HL-60/S4 treated with retinoic acid at 250 ng/mL for 4 days and 3 days (cell line): Measurements from ENCODE around the gene FMN2.
"Not testable (repeated sequence)": the region's sequence is repeated elsewhere in the genome, so short reads cannot be mapped to it uniquely, and the experiment has no call there.

ENCODE experiments used
- in situ Hi-C: fragments of 300-500 bp; cut with MboI; formaldehyde crosslinking; loops from 2 replicates; pipeline ENCODE4 v1.7.0; 2022; ENCODE audit warnings: low sequenced_read_pairs

The FMN2 gene

GRCh38 chr1:240134596-240134995 lies 42.9 kb downstream of the FMN2 start:
- in situ Hi-C loops, result no loop called here

DNA sequence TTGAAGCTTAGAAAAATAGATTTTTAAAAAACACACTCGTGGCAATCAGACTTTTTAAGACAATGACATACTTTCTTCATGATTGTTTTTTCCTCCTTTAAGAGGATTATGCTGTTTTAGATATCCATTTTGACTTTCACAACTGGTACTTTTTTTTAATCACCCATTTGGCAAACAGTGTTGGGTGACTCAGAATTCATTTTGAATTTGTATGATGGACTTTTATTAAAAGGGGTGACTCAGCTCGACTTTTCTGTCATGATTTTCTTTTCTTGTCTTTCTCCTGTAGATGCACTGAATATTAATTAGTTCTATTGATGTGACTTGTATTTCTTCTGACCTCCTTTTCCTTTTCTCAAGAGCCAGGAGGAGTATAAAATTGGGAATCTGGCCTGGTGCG lies 44.7 kb downstream of the FMN2 start:
- in situ Hi-C loops, result no loop called here

- in situ Hi-C loops, result no loop called here
Measured at GRCh38 chr1:240138867-240139266, 47.2 kb downstream of the FMN2 start.

- in situ Hi-C loops, result no loop called here
Measured at GRCh38 chr1:240139511-240139910, 47.8 kb downstream of the FMN2 start.

- in situ Hi-C loops, result no loop called here
Measured at GRCh38 chr1:240145120-240145519, 53.4 kb downstream of the FMN2 start.

- in situ Hi-C loops, result no loop called here
Measured at GRCh38 chr1:240148333-240148732, 56.6 kb downstream of the FMN2 start.

DNA sequence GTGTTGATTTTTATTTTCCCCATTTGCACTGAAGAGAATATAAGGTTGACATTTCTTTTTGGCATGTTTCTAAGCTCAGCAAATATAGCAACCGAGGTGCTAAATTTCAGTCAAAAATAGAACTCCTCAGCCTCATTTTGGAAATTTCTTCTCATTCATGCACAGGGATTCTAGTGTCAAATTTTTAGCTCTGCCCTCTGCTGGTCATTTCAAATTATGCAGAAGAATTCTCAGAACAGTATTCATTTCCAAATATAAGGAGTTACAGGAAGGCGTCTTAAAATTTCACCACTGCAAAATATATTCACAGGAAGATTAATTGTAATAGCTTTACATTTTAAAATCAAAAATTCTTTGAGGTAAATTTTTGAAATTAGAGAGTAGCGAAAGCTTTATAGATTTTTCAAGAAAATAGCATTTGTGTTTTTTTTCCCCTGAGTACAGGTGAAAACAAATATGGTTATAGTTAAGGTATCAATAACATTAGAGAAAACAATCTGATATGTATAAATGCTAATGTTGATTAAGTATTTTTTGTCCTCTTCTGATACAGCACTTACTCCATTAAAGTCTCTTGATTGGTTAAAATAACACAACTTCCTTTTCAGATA lies 57.9 kb downstream of the FMN2 start:
- in situ Hi-C loops, result no loop called here

DNA sequence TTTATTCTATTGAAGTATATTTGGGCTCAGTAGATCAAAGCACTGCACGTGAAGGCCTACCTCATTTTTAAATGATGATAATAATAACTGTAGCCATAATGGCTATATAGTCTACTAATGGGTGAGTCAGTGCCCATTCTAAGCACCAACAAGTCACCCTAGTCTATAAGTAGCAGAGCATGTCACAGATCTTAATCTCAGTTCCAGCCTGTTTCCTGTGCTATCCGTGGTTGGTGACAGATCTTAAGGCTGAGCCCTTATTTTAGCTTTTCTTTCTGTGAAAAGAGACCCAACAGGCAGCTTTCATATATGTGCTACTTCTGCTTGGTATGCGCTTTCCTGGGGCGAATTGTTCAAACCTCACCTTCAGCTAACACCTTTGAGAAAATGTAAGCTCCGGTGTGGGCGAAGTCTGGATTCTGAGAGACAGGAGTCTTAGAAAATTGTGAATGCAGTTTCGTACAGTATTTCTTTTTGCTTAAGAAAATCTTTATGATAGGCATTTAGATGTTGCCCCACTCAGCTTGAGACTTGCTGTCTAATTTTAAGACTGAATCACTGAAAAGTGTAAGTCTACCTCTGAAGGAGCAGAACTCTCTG lies 59.6 kb downstream of the FMN2 start:
- in situ Hi-C loops, result no loop called here

GRCh38 chr1:240152611-240153297 lies 61.1 kb downstream of the FMN2 start:
- in situ Hi-C loops, result no loop called here

DNA sequence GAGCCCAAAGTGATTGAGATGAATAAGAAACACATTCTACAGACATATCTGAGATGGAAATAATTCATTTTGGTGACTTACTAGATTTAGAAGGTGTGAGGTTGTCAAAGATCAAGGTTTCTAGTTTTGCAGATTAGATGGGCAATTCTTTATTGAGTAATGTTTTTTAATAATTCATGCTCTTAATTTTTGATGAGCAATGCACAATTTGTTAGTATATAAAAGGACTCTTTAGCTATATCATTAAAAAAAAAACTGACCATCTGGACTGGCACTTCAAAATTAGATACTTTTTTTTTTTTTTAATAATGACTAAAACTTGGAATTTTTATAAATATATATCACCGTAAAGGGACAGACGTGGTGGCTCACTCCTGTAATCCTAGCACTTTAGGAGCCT lies 63.9 kb downstream of the FMN2 start:
- in situ Hi-C loops, result no loop called here

DNA sequence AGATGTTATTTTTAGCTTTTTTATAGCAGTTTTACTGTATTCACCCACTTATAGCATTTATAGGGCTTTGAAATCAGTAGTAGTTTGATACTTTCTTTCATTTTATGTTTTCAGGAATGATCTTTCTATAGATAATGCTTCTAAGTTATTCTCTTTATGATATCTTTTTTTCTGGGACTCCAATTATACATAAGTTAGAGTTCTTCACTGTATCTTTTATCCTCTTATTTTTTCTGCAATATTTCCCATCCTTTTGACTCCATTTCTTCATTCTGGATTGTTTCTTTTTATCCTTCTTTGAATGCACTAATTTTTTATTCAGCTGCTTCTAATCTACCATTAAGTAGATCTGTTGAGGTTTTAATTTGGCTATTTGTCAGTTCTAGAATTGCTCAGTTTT lies 73.1 kb downstream of the FMN2 start:
- in situ Hi-C loops, result no loop called here

DNA sequence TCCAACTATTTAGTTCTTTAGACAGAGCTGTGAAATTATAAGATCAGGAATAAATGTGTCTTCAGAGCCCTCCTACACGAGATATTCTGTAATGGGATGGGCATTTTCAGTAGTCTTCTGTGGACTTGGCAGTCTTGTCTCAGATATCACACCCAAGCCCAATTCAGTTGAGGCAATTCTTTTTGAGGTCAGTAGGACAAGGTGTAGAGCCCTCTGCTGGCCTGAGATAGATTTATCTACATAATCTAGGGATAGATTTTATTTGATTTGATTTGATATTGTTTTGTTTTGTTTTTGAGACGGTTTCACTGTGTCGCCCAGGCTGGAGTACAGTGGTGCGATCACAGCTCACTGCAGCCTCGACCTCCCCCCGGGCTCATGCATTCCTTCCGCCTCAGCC lies 77.5 kb downstream of the FMN2 start:
- in situ Hi-C loops, result no loop called here

DNA sequence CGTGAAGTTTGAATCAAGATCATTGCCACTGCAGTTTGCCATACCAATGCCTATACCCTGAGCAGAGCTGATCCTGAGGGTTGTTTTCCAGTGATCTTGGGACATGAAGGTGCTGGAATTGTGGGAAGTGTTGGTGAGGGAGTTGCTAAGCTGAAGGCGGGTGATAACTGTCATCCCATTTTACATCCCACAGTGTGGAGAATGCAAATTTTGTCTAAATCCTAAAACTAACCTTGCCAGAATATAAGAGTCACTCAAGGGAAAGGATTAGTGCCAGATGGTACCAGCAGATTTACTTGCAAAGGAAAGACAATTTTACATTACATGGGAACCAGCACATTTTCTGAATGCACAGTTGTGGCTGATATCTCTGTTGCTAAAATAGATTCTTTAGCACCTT lies 78.6 kb downstream of the FMN2 start:
- in situ Hi-C loops, result no loop called here

DNA sequence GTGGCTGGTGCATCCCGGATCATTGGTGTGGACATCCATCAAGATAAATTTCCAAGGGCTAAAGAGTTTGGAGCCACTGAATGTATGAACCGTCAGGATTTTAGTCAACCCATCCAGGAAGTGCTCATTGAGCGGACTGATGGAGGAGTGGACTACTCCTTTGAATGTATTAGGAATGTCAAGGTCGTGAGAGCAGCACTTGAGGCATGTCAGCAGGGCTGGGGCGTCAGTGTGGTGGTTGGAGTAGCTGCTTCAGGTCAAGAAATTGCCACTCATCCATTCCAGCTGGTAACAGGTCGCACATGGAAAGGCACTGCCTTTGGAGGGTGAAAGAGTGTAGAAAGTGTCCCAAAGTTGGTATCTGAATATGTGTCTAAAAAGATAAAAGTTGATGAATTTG lies 79.1 kb downstream of the FMN2 start:
- in situ Hi-C loops, result no loop called here

DNA sequence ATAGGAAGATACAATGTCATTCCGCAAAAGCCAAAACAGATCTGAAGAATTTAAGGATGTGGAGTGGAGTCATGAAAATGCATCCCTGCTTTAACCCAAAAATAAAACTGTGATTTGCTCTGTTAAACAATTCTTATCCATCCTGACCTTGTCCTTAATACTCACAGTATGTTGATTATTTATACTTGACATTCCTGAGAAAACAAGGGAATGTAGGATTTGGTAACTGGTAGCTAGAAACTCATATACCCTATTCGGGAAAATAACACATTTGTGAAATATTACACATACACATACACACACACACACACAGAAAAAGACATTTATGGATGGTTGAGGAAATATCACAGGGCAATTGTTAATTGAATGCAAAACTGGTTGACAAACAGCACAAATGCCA lies 80.2 kb downstream of the FMN2 start:
- in situ Hi-C loops, result no loop called here

GRCh38 chr1:240173836-240174235 lies 82.2 kb downstream of the FMN2 start:
- in situ Hi-C loops, result no loop called here

DNA sequence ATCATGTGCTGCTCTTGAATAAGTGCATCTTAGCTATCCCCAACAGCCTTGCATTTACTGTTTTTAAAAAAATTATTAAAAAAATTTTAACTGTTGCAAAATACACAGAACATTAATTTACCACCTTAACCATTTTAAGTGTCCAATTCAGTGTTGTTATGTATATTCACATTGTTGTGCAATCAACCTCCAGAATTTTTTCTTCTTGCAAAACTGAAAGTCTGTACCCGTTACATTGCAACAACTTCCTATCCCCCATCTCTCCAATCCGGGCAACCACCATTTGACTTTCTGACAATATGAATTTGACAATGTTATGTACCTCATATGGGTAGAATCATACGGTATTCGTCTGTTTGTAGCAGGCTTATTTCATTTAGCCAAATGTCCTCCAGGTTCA lies 83.1 kb downstream of the FMN2 start:
- in situ Hi-C loops, result no loop called here

DNA sequence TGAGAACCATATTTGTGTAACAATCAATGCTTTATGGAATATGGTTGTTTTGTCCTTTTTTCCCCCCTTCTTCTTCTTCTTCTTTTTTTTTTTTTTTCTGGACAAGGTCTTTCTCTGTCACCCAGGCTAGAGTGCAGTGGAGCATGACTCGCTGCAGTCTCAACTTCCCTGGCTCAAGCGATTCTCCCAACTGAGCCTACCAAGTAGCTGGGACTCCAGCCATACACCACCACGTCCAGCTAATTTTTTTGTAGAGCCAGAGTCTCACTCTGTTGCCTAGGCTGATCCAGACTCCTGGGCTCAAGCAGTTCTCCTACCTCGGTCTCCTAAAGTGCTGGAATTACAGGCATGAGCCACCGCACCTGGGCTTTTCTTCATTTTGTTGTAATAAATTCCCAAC lies 86.7 kb downstream of the FMN2 start:
- in situ Hi-C loops, result no loop called here

DNA sequence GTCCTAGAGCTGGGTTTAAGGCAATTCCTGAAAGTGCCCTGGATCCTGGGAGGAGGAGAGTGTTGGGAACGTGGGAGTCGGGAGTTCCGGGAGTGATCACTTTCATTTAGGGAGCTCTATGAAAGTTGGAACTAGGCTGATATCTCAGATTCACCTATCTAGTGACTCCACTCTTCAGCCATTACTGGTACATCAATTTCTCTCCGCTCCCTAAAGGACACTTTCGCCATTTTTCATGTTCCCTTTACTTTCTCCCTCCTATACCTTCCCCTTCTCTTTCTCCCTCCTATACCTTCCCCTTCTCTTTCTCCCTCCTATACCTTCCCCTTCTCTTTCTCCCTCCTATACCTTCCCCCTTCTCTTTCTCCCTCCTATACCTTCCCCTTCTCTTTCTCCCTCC lies 93.0 kb downstream of the FMN2 start:
- in situ Hi-C loops, result not testable (repeated sequence)

- in situ Hi-C loops, result no loop called here
Measured at GRCh38 chr1:240188139-240188538, 96.5 kb downstream of the FMN2 start.

- in situ Hi-C loops, result no loop called here
Measured at GRCh38 chr1:240189386-240189989, 97.8 kb downstream of the FMN2 start.

- in situ Hi-C loops, result no loop called here
Measured at GRCh38 chr1:240190881-240191401, 99.3 kb downstream of the FMN2 start.
